GM21619 (cell line): Measurements from ENCODE around the gene DBF4B.
"Not testable (repeated sequence)": the region's sequence is repeated elsewhere in the genome, so short reads cannot be mapped to it uniquely, and the experiment has no call there.

Source experiments
- ATAC-seq: cut with Tn5 transposase; IDR thresholded peaks from one replicate; pipeline ENCODE4 v1.9.1; 2021; ENCODE audit not compliant: unreplicated experiment

The DBF4B gene

DNA sequence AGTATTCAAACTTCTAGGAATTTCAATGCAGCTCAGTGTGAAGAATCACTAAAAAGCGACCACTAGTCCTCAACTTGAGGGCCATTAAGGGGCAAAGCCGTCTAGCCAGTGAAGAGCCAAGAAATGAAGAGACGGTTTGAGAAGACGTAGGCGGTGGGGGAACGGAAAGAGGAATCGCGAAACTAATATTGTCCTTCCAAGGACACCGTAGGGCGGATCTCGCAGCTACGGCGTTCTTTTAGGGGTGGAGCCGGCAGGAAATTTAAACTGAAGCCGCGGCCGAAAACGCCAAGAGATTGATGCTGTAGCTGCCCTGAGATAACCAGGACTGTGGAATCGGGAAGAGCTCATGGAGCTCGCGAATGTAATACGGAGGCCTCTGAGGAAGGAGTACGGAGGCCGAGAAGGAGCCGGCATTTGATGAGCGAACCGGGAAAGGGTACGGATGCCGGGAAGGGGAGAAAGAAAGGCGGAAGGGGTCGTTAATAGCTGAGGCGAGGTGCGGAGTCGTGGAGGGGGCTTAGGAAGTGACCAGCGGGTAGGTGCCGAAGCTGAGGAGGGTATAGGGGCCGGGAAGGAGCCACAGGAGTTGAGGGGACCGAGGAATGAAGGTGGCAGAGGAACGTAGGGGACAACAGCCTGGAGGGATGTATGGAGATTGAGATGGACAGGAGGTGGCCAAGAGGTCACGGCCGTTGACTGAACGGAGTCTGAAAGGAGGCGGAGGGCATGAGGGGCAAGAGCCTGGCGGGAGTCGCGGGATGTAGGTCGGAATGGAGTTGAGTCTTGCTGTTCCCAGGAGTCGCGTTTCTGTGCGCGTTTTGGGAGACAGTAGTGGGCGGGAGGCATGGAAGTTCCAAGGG, at the start of gene DBF4B:
Gene DBF4B, plus strand, starts transcription at position 265 of the 863 bp plus-strand sequence. Its CDS starts 156 bp downstream, at position 421.
- no peak for ATAC-seq

- ATAC-seq, result no peak
These were observed 46.6 kb upstream of the DBF4B start for GRCh38 chr17:44661835-44662234.

DNA sequence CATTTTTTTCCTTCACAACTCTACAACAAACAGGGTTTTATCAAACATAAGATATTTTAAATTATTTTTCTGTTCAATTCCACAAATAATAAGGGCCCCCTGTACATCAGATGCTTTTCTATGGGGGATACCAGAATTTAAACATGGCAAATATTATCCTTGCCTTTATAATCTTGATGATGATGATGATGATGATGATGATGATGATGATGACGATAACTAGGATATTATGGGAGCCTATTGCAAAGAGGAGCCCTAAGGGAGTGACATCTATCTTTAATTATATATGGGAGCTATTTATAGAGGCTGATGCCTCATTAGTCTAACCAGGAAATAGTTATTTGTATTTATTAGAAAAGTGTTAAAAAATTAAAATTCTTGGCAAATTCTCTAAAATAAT, 45.4 kb upstream of the DBF4B start:
- no peak for ATAC-seq

DNA sequence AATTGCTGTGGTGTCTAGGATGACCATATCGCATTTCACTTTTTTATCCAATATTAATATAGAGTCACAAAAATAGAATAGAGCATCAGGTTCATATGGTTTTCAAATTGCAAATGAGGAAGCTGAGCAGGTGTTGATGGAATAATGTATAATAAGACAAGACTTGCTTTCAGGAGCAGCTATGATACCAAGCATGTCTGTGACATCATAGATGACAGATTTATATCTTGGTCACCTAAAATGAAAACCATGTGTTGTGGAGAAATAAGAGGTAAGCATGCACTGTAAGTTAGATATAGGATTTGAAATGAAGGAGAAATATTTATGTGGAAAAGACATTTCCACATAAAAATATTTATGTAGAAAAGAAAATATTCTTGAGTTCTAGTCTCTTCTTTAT, 43.6 kb upstream of the DBF4B start:
- ATAC-seq, result no peak

- no peak for ATAC-seq
These were observed 42.5 kb upstream of the DBF4B start for GRCh38 chr17:44666006-44666405.

GRCh38 chr17:44672479-44673093, 35.9 kb upstream of the DBF4B start:
- ATAC-seq, result no peak

- no peak for ATAC-seq
These were observed 34.6 kb upstream of the DBF4B start for GRCh38 chr17:44673893-44674292.

DNA sequence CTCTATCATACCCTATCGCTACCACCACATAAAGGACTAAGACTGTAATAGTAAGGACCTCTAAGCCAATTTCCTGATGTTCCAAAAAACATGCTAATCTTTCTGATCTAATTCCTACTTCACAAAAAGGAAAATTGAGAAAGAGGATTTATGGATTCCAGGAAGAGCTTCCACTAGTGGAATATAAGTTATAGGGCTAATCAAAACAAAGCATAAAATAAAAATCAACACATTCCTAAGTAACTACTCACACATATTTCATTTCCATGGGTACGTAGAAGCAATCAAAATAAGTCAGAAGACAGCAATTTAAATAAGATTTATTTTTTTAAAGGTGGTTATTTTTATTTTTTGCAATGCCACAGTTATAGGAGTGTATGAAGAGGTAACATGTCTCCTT, 31.3 kb upstream of the DBF4B start:
- ATAC-seq, result no peak

DNA sequence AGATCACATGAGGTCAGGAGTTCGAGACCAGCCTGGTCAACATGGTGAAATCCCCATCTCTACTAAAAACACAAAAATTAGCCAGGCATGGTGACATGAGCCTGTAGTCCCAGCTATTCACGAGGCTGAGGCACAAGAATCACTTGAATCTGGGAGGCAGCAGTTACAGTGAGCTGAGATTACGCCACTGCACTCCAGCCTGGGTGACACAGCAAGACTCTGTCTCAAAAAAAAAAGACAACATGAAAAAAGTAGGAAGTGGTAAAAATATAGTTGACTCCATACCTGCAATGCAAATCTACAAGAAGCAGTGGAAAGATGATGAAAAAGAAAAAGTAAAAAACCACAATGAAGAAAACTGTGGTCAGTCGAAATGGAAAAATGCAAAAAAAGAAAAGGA, 25.2 kb upstream of the DBF4B start:
- not testable (repeated sequence) for ATAC-seq

DNA sequence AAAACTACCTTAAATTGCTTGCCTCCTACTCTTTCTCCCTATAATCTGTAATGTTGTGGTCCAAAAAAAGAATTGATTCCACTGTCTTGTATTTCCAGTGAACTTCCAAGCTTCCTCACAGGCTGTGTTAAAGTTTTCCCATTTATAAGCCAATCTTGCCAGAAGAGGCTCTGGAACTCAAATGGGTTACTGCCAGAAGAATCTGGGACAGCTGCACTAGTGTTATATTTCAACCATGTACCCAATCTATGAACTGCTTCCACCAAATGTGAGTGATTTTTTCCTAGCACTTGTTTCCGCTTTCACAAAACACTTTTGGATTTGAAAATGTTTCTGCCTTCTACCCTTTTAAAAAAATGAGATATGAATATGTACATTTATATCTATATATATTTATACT, 20.7 kb upstream of the DBF4B start:
- ATAC-seq, result no peak

DNA sequence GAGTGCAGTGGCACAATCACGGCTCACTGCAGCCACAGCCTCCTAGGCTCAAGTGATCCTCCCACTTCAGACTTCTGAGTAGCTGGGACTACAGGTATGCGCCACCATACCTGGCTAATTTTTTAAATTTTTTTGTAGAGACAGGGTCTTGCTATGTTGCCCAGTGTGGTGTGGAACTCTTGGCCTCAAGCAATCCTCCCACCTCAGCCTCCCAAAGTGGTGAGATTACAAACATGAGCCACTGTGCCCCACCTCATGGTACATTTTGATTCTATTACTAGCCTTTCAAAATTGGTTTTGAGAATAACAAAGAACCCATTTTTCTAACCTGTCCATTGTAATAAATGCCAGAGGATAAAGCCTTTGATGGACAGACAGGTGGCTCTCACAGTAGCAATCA, 20.3 kb upstream of the DBF4B start:
- no peak for ATAC-seq

DNA sequence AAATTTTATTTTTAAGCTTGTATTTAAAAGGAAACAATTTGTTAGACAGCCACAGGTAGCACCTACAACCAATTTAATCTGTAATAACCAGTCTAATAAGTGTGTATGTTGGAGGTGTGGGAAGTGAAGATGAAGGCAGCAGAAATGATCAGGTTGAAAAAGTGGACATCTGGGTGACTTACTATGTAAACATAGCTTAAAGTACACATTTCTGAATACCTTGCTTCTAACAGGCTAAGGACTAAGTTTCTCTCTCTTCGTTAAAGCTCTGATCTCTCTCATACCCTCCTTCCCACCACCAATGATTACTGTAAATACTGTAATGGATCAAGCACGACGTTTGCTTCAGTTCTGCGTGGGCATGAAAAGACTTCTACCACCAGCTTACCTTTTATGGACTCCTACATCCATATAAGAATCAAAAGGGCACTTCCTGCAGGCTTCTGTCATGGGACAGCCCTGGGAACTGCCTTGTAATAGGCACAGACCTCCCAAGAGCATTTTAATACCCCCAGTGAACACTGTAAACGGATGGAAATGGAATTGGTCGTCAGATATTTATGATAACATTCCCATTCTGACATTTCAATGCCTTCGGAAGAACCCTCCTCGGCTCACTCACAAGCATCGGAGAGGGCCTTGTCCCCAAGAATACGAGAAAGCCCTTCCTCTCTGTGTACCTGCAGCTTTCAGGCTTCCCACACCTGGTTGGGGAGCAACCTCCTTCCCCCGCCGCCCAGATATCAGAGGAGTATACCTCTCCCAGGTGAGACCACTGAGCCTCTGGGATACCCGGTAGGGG, 19.6 kb upstream of the DBF4B start:
- ATAC-seq, result no peak

DNA sequence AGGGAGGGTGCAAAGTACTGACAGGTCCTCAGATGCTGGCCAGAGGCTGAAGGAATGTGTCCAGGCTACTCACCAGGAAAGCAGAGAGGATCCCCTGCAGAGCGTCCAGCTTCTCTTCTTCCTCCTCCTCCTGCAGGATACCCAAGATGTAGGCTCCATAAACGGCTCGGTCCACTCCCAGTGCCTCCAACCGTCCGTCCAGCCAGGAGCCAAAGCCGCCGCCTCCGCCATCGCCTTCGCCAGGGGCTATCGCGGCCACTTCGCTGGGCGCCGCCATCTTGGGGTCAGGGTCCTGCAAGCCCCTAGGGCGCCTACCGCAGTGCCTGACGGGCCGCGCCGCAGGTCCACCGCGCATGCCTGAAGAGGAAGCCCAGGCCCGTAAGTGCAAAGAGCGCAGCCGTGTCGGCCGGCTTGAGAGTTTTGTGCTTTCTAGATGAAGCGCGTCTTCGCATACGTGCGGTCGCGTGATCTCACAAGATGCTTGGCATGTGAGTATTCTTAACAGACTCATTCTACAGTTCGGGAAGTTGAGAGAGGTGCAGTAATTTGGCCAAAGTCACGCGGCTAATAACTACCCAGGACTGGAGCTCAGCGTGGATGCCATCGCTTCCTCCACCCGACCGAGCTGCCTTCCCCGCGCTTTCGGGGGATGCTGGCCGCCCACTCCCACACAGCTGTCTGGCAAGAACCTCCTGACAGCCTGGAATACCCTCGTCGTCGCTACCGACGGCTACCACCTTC, 18.8 kb upstream of the DBF4B start, which contains the start of gene CCDC43:
Gene CCDC43, minus strand, starts transcription at position 300 of the 741 bp plus-strand sequence. Its CDS starts 23 bp downstream, at position 277.
- peak; percentile 85 for ATAC-seq

- not testable (repeated sequence) for ATAC-seq
These were observed 17.6 kb upstream of the DBF4B start for GRCh38 chr17:44690746-44691306.

DNA sequence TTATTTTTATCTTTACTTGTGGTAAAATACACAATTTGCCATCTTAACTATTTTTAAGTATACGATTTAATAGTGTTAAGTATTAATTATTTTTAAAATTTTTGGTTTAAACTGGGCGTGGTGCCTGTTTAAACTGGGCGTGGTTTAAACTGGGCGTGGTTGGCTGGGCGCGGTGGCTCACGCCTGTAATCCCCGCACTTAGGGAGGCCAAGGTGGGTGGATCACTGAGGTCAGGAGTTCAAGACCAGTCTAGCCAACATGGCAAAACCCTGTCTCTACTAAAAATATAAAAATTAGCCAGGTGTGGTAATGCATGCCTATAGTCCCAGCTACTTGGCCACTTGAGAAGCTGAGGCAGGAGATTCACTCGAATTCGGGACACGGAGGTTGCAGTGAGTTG, 14.9 kb upstream of the DBF4B start:
- ATAC-seq, result no peak

DNA sequence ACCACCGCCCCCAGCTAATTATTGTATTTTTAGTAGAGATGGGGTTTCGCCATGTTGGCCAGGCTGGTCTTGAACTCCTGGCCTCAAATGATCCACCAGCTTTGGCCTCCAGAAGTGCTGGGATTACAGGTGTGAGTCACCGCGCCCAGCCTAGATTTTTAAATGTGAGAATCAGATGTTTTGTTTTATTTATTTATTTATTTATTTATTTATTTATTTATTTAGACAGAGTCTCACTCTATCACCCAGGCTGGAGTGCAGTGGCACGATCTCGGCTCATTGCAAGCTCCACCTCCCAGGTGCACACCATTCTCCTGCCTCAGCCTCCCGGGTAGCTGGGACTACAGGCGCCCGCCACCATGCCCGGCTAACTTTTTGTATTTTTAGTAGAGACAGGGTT, 8.2 kb upstream of the DBF4B start:
- not testable (repeated sequence) for ATAC-seq

DNA sequence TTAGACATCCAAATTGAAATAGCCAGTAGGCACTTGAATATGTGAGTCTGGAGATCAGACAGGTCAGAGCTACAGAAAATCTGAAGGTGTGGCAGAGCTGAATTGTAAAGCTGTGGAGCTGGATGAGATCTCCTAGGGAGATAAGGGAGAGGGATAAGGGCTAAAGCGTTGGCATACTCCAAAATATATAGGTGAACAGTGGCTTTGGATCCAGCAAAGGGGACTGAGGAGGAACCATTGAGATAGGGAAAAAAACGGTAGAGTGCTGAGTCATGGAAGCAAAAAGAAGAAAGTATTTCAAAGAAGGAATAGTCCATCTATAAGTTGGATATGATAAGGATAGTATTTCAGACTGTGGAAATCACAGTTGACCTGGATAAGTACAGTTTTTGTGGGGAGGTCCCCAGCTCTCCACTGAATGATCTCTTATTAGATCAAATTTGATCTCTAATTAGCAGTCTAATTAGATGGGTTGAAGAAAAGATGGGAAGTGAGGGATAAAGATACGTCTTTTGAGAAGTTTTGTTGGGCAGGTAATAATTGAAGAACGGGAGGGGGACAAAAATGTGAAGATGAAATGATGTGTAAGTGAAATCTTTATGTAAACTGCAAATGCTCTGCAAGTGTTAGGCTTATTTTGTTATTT, 587 bp upstream of the DBF4B start:
- ATAC-seq, result no peak

DNA sequence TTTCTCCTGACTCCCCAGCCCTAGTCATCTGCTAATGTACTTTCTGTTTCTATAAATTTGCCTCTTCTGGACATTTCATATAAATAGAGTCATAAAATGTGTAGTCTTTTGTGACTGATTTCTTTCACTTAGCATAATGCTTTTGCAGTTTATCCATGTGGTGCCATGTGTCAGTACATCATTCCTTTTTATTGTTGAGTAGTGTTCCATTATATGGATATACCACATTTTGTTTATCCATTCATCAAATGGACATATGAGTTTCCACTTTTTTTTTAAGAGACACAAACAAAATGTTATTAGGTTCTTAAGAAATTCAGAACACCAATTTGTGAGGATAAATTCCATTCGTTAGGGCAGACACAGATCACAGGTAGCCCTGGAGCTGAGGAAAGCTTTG, 11.0 kb downstream of the DBF4B start:
- ATAC-seq, result no peak

DNA sequence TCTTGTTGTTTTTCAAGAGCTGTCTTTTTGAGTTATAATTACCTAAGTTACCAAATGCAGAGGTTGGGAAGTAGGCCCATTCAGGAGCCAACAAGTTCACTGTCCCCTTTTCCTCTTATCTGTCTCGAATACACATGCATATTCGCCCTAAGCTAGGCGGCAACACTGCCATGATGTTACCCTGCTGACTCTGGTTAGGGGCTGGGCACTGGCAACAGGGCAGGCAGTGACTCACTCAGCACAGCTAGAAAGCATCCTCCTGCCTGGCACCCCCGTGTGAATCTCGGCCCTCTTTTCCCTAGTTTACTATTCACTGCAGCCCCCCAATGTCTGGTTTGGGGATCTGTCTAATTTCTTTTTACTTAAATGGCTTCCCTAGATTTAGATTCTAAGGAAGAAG, 13.8 kb downstream of the DBF4B start:
- ATAC-seq, result no peak

DNA sequence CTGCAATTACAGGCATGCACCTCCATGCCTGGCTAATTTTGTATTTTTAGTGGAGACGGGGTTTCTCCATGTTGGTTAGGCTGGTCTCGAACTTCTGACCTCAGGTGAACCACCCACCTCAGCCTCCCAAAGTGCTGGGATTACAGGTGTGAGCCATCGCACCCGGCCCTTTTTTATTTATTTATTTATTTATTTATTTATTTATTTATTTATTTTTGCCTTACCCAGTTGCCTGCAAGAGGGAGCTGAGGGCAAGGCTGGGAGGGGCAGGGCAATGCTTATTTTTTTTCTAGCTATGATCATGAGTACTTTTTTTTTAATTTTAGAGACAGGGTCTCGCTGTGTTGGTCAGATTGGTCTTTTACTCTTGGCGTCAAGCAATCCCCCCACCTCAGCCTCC, 17.7 kb downstream of the DBF4B start:
- ATAC-seq, result not testable (repeated sequence)
